HG02623 (cell line): Measurements from ENCODE around the gene PLXNA4.

Experiments
- ATAC-seq: cut with Tn5 transposase; IDR thresholded peaks from one replicate; pipeline ENCODE4 v1.9.1; 2021; ENCODE audit warnings: moderate library complexity; ENCODE audit not compliant: unreplicated experiment

PLXNA4 gene

GRCh38 chr7:132371948-132372347 lies 204.3 kb downstream of the PLXNA4 start:
- ATAC-seq, result no peak

- no peak for ATAC-seq
These were observed 207.9 kb downstream of the PLXNA4 start for GRCh38 chr7:132368246-132368900.

- no peak for ATAC-seq
These were observed 208.5 kb downstream of the PLXNA4 start for GRCh38 chr7:132367795-132368194.

- no peak for ATAC-seq
These were observed 209.3 kb downstream of the PLXNA4 start for GRCh38 chr7:132367004-132367403.

GRCh38 chr7:132364226-132364625 lies 212.0 kb downstream of the PLXNA4 start:
- no peak for ATAC-seq

GRCh38 chr7:132362059-132362458 lies 214.2 kb downstream of the PLXNA4 start:
- ATAC-seq, result no peak

- ATAC-seq, result no peak
These were observed 215.1 kb downstream of the PLXNA4 start for GRCh38 chr7:132361146-132361545.

GRCh38 chr7:132359743-132360142 lies 216.5 kb downstream of the PLXNA4 start:
- ATAC-seq, result no peak

- ATAC-seq, result no peak
These were observed 221.2 kb downstream of the PLXNA4 start for GRCh38 chr7:132355048-132355447.

- no peak for ATAC-seq
These were observed 221.7 kb downstream of the PLXNA4 start for GRCh38 chr7:132354527-132354926.

- no peak for ATAC-seq
These were observed 222.3 kb downstream of the PLXNA4 start for GRCh38 chr7:132353936-132354335.

- ATAC-seq, result no peak
These were observed 223.5 kb downstream of the PLXNA4 start for GRCh38 chr7:132352800-132353199.

- ATAC-seq, result no peak
These were observed 224.2 kb downstream of the PLXNA4 start for GRCh38 chr7:132351954-132352499.

- no peak for ATAC-seq
These were observed 225.5 kb downstream of the PLXNA4 start for GRCh38 chr7:132350741-132351140.

- ATAC-seq, result no peak
These were observed 227.2 kb downstream of the PLXNA4 start for GRCh38 chr7:132349075-132349474.

- ATAC-seq, result no peak
These were observed 227.9 kb downstream of the PLXNA4 start for GRCh38 chr7:132348341-132348740.

- no peak for ATAC-seq
These were observed 228.4 kb downstream of the PLXNA4 start for GRCh38 chr7:132347858-132348257.

GRCh38 chr7:132347123-132347522 lies 229.1 kb downstream of the PLXNA4 start:
- ATAC-seq, result no peak

GRCh38 chr7:132345543-132346129 lies 230.6 kb downstream of the PLXNA4 start:
- no peak for ATAC-seq

- no peak for ATAC-seq
These were observed 231.2 kb downstream of the PLXNA4 start for GRCh38 chr7:132345030-132345429.

- no peak for ATAC-seq
These were observed 233.1 kb downstream of the PLXNA4 start for GRCh38 chr7:132343199-132343598.

GRCh38 chr7:132337450-132338080 lies 238.7 kb downstream of the PLXNA4 start:
- no peak for ATAC-seq
